HUES64 (cell line): ENCODE measurements around the gene FDX1.
A peak's percentile ranks its signal among the peaks of the same experiment; 100 is the strongest.

ENCODE experiments used
- H3K27ac ChIP-seq: 2 replicates; pipeline ENCODE4 v1.7.0; 2013; ENCODE audit warnings: low read depth, low read length, inconsistent platforms
- H3K27me3 ChIP-seq: 2 replicates; pipeline ENCODE4 v1.6.1; 2013; ENCODE audit warnings: mild to moderate bottlenecking, low read length; ENCODE audit not compliant: insufficient read depth
- H3K36me3 ChIP-seq: 2 replicates; pipeline ENCODE4 v1.6.1; 2013; ENCODE audit warnings: mild to moderate bottlenecking, low read length; ENCODE audit not compliant: insufficient read depth
- H3K4me1 ChIP-seq: 2 replicates; pipeline ENCODE4 v1.6.1; 2013; ENCODE audit warnings: mild to moderate bottlenecking, low read length, moderate library complexity; ENCODE audit not compliant: insufficient read depth
- H3K4me3 ChIP-seq: 2 replicates; pipeline ENCODE4 v1.5.1; 2013; ENCODE audit warnings: mild to moderate bottlenecking, low read length, moderate library complexity
- H3K9ac ChIP-seq: 2 replicates; pipeline ENCODE4 v1.6.1; 2013; ENCODE audit warnings: mild to moderate bottlenecking, low read depth, low read length
- H3K9me3 ChIP-seq: 2 replicates; pipeline ENCODE4 v1.6.1; 2013; ENCODE audit warnings: low read depth, low read length; ENCODE audit not compliant: insufficient read depth
- WGBS: fragments of 150-250, 120-280 bp; methylation state at CpG from one replicate; pipeline ENCODE4 v1.1.7; 2013; ENCODE audit warnings: missing lambda C conversion rate; 5-methylcytosine and 5-hydroxymethylcytosine counted together

Gene FDX1

GRCh38 chr11:110490886-110491285 is 61.1 kb downstream of the FDX1 start:
- Histone ChIP-seq H3K27ac (no peak overlapping the region), H3K9ac (no peak overlapping the region), H3K9me3 (no peaks in the 10 kb centered on the region; the same call in 1 of the 2 replicates), H3K36me3 (no peaks in the 10 kb centered on the region), H3K4me3 (no peak overlapping the region), H3K4me1 (peaks cover 16% of the 10 kb centered on the region), H3K27me3 (no peaks in the 10 kb centered on the region)
- WGBS: no CpG with 5 or more reads among the region's 1 CpG

GRCh38 chr11:110491577-110492320 is 62.0 kb downstream of the FDX1 start:
- 36% methylated on average over 7 of the region's 7 CpGs for WGBS
- Histone ChIP-seq H3K4me1 (peaks cover 16% of the 10 kb centered on the region), H3K9ac (no peak overlapping the region; the same call in 1 of the 2 replicates), H3K9me3 (no peaks in the 10 kb centered on the region; the same call in 1 of the 2 replicates), H3K27ac (peak overlapping the region; percentile 73; the same call in 1 of the 2 replicates), H3K4me3 (no peak overlapping the region), H3K27me3 (no peaks in the 10 kb centered on the region), H3K36me3 (no peaks in the 10 kb centered on the region)

GRCh38 chr11:110492321-110492685 is 62.6 kb downstream of the FDX1 start:
- no peaks in the 10 kb centered on the region for H3K27me3 ChIP-seq
- 59% methylated on average over 1 of the region's 1 CpG for WGBS
- H3K27ac ChIP-seq: peak overlapping the region; percentile 73; the same call in 1 of the 2 replicates
- H3K4me3 ChIP-seq: no peak overlapping the region
- no peaks in the 10 kb centered on the region for H3K36me3 ChIP-seq
- H3K9ac ChIP-seq: no peak overlapping the region; the same call in 1 of the 2 replicates
- peaks cover 16% of the 10 kb centered on the region for H3K4me1 ChIP-seq
- H3K9me3 ChIP-seq: no peaks in the 10 kb centered on the region; the same call in 1 of the 2 replicates

GRCh38 chr11:110493346-110493745 is 63.6 kb downstream of the FDX1 start:
- WGBS: 95% methylated on average over 1 of the region's 2 CpGs
- Histone ChIP-seq H3K4me3 (no peak overlapping the region), H3K27ac (no peak overlapping the region), H3K4me1 (peaks cover 18% of the 10 kb centered on the region), H3K27me3 (no peaks in the 10 kb centered on the region), H3K9ac (no peak overlapping the region), H3K36me3 (no peaks in the 10 kb centered on the region), H3K9me3 (no peaks in the 10 kb centered on the region; the same call in 1 of the 2 replicates)

- H3K27ac ChIP-seq: no peak overlapping the region
- 89% methylated on average over 1 of the region's 2 CpGs for WGBS
- no peaks in the 10 kb centered on the region for H3K36me3 ChIP-seq
- no peak overlapping the region for H3K9ac ChIP-seq
- peaks cover 6% of the 10 kb centered on the region; the same call in 1 of the 2 replicates for H3K4me1 ChIP-seq
- no peaks in the 10 kb centered on the region; the same call in 1 of the 2 replicates for H3K9me3 ChIP-seq
- no peak overlapping the region for H3K4me3 ChIP-seq
- H3K27me3 ChIP-seq: no peaks in the 10 kb centered on the region
Measured at GRCh38 chr11:110497231-110497978, 67.7 kb downstream of the FDX1 start.

GRCh38 chr11:110501428-110501827 is 71.7 kb downstream of the FDX1 start:
- Histone ChIP-seq H3K4me1 (0 out of 2 replicates have a peak, but pooled peaks cover 3% of the 10 kb centered on the region), H3K27ac (no peak overlapping the region), H3K9ac (no peak overlapping the region), H3K36me3 (no peaks in the 10 kb centered on the region), H3K9me3 (no peaks in the 10 kb centered on the region), H3K27me3 (no peaks in the 10 kb centered on the region), H3K4me3 (no peak overlapping the region)
- 95% methylated on average over 2 of the region's 2 CpGs for WGBS

GRCh38 chr11:110505528-110506284 is 76.0 kb downstream of the FDX1 start:
- WGBS: 91% methylated on average over 9 of the region's 9 CpGs
- H3K9me3 ChIP-seq: no peaks in the 10 kb centered on the region
- H3K4me3 ChIP-seq: no peak overlapping the region
- no peaks in the 10 kb centered on the region for H3K27me3 ChIP-seq
- no peaks in the 10 kb centered on the region for H3K4me1 ChIP-seq
- no peaks in the 10 kb centered on the region for H3K36me3 ChIP-seq
- H3K9ac ChIP-seq: no peak overlapping the region
- H3K27ac ChIP-seq: no peak overlapping the region

GRCh38 chr11:110507328-110507727 is 77.6 kb downstream of the FDX1 start:
- Histone ChIP-seq H3K36me3 (no peaks in the 10 kb centered on the region), H3K9ac (no peak overlapping the region), H3K9me3 (no peaks in the 10 kb centered on the region), H3K4me3 (no peak overlapping the region), H3K27ac (no peak overlapping the region), H3K4me1 (no peaks in the 10 kb centered on the region), H3K27me3 (no peaks in the 10 kb centered on the region)
- WGBS: 94% methylated on average over 5 of the region's 5 CpGs

GRCh38 chr11:110508786-110509185 is 79.0 kb downstream of the FDX1 start:
- Histone ChIP-seq H3K36me3 (no peaks in the 10 kb centered on the region), H3K4me1 (no peaks in the 10 kb centered on the region), H3K27ac (no peak overlapping the region), H3K4me3 (no peak overlapping the region), H3K9me3 (no peaks in the 10 kb centered on the region), H3K9ac (no peak overlapping the region), H3K27me3 (no peaks in the 10 kb centered on the region)
- WGBS: 97% methylated on average over 1 of the region's 1 CpG

GRCh38 chr11:110509472-110509871 is 79.7 kb downstream of the FDX1 start:
- Histone ChIP-seq H3K27me3 (no peaks in the 10 kb centered on the region), H3K36me3 (no peaks in the 10 kb centered on the region), H3K4me3 (no peak overlapping the region), H3K9ac (no peak overlapping the region), H3K27ac (no peak overlapping the region), H3K9me3 (no peaks in the 10 kb centered on the region), H3K4me1 (no peaks in the 10 kb centered on the region)

- no peaks in the 10 kb centered on the region for H3K27me3 ChIP-seq
- H3K36me3 ChIP-seq: no peaks in the 10 kb centered on the region
- no peak overlapping the region for H3K4me3 ChIP-seq
- no peaks in the 10 kb centered on the region for H3K9me3 ChIP-seq
- 87% methylated on average over 1 of the region's 1 CpG for WGBS
- no peaks in the 10 kb centered on the region for H3K4me1 ChIP-seq
- no peak overlapping the region for H3K9ac ChIP-seq
- H3K27ac ChIP-seq: no peak overlapping the region
Measured at GRCh38 chr11:110512026-110512425, 82.3 kb downstream of the FDX1 start.
